Measurements from ENCODE around the gene LRIG3.

GRCh38 chr12:58942345-58942744 is 22.0 kb upstream of the LRIG3 start:
- TF ChIP-seq CTCF (IDR thresholded peaks at IDR 0.05; ENCODE audit: poor library complexity, severe bottlenecking) (no peak), POLR2AphosphoS5 (IDR thresholded peaks at IDR 0.05) (no peak), EP300 (conservative IDR thresholded peaks at IDR 0.05; ENCODE audit: poor library complexity, severe bottlenecking) (no peak), MXI1 (conservative IDR thresholded peaks at IDR 0.05; ENCODE audit: poor library complexity, severe bottlenecking) (no peak), REST (IDR thresholded peaks at IDR 0.05; ENCODE audit: borderline replicate concordance) (no peak), EZH2 (IDR thresholded peaks at IDR 0.05; ENCODE audit: borderline replicate concordance, insufficient read depth, low read length, poor library complexity, severe bottlenecking) (no peak), SMC3 (conservative IDR thresholded peaks at IDR 0.05; ENCODE audit: poor library complexity) (no peak), RAD21 (conservative IDR thresholded peaks at IDR 0.05) (no peak)
